Ascending aorta (tissue), 2 donors: ENCODE measurements around the gene SPATA2L. TPM values are rescaled to one million over a fixed set of nuclear protein-coding genes. Genes with fewer than 3 reads are reported as not detected.

Source experiments
- DNase-seq, 2 donors: peaks; one replicate each; pipeline ENCODE4 v3.0.0-alpha.2; 2019; ENCODE audit warnings: low spot score in 2 of 2
- H3K27ac ChIP-seq, 2 donors: fragments of 200-600 bp; sonication (generic); one replicate each; pipeline ENCODE4 v1.5.1; 2016 to 2017; ENCODE audit warnings: mild to moderate bottlenecking in 1 of 2
- H3K27me3 ChIP-seq: fragments of 200-600 bp; sonication (generic); one replicate; pipeline ENCODE4 v1.5.1; 2017
- H3K36me3 ChIP-seq, 2 donors: fragments of 200-600 bp; sonication (generic); one replicate each; pipeline ENCODE4 v1.5.1; 2016
- H3K4me1 ChIP-seq, 2 donors: fragments of 200-600 bp; sonication (generic); one replicate each; pipeline ENCODE4 v1.5.1; 2016 to 2017; ENCODE audit warnings: mild to moderate bottlenecking in 1 of 2
- H3K4me3 ChIP-seq, 2 donors: fragments of 200-600 bp; sonication (generic); one replicate each; pipeline ENCODE4 v1.5.1; 2016 to 2017; ENCODE audit warnings: mild to moderate bottlenecking in 1 of 2
- H3K9me3 ChIP-seq, 2 donors: fragments of 200-600 bp; sonication (generic); one replicate each; pipeline ENCODE4 v1.5.1; 2016
- intact Hi-C: fragments of 100-400 bp; cut with DNase I; formaldehyde crosslinking; loops from one replicate; pipeline ENCODE4 v1.15.1; 2023
- total RNA-seq: library from RNA; depleted of rRNA; stranded (reverse); fragments of >200 nt; gene quantifications from one replicate; pipeline ENCODE4 v1.1.0, GENCODE V29; 2016
- TF ChIP-seq, protein P1 (sequence below), 3 experiments: fragments of 200-600 bp in 2 of 3; fragments of 450-650 bp in 1 of 3; sonication (generic) in 2 of 3; IDR thresholded peaks; one replicate each; pipeline ENCODE4 v1.5.1; 2016 to 2019; ENCODE audit warnings: antibody characterized with exemption in 3 of 3, mild to moderate bottlenecking in 1 of 3, moderate library complexity in 1 of 3

Gene SPATA2L
- total RNA-seq, 1 donor from 2014 or later, result 34.7 TPM

DNA sequence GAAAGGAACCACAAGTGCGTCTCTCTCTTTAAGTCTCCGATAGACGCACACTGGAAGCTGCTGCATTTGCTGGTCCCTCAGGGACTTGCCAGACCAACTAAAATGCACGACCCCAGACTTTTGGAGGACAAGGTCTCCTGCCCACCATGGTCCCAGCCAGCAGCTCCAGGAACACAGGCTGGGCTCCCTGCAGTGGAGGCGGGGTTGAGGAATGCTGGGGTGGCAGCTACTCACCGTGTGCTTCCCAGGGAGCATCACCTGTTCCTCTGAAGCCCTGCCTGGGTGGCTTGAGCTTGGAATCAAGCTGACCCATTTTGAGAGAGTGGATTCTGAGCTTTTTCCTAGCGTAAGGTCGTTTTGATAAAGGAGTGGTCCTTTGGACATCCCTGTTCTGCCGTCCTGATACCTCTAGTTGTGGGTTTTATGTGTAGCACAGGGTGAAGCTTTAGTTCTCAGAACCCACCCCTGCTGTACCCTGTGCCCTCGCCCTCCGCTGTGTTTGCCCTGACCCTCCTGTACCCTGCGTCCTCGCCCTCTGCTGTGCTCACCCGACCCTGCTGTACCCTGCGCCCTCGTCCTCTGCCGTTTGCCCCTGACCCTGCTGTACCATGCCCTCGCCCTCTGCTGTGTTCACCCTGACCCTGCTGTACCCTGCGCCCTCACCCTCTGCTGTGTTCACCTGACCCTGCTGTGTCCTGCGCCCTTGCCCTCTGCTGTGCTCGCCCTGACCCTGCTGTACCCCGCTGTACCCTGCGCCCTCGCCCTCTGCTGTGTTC is 30.8 kb upstream of the SPATA2L start:
- intact Hi-C loops, result no loop called here
- H3K27ac ChIP-seq, result no peak overlapping the region
- H3K4me1 ChIP-seq, result no peaks in the 10 kb centered on the region
- H3K9me3 ChIP-seq, result no peaks in the 10 kb centered on the region
- H3K27me3 ChIP-seq, result no peaks in the 10 kb centered on the region
- no peak for DNase-seq
- no peak overlapping the region for H3K4me3 ChIP-seq
- peaks cover 69 to 87% of the 10 kb centered on the region in 2 donors for H3K36me3 ChIP-seq
- TF ChIP-seq, protein P1, sequence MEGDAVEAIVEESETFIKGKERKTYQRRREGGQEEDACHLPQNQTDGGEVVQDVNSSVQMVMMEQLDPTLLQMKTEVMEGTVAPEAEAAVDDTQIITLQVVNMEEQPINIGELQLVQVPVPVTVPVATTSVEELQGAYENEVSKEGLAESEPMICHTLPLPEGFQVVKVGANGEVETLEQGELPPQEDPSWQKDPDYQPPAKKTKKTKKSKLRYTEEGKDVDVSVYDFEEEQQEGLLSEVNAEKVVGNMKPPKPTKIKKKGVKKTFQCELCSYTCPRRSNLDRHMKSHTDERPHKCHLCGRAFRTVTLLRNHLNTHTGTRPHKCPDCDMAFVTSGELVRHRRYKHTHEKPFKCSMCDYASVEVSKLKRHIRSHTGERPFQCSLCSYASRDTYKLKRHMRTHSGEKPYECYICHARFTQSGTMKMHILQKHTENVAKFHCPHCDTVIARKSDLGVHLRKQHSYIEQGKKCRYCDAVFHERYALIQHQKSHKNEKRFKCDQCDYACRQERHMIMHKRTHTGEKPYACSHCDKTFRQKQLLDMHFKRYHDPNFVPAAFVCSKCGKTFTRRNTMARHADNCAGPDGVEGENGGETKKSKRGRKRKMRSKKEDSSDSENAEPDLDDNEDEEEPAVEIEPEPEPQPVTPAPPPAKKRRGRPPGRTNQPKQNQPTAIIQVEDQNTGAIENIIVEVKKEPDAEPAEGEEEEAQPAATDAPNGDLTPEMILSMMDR (IDR thresholded peaks at IDR 0.05), result no peak

DNA sequence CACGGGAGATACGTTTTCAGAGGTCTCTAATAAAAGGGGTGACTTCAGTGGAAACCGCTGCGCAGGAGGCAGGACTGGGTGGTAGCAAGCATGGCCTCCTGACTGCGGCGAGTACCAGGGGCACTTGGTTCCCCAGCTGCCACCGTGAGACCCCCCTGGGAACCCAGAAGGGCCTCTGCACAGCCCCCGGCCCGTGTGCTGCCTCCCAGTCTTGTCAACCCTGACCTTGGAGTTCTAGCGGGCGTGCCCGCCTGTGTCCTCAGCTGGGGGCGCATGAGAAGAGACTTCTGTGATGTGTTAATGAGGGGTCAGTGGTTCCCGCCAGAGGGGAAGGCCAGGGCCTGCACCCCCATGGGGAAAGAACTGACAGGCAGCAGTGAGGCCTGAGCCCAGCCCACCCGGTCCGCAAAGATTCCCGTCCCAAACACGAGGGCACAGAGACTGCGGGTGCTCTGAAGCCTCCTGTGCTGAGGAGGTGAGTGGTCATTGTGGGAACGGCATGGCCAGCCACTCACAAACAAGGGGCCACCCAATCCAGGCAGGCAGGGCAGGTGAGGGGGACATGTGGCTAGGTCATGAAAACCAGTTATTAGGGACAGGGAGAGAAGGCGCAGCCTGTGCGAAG is 29.2 kb upstream of the SPATA2L start:
- no peak for DNase-seq
- intact Hi-C loops, result no loop called here
- no peaks in the 10 kb centered on the region for H3K9me3 ChIP-seq
- TF ChIP-seq, protein P1 (IDR thresholded peaks at IDR 0.05), result no peak
- no peaks in the 10 kb centered on the region for H3K27me3 ChIP-seq
- H3K36me3 ChIP-seq, result peaks cover 67 to 95% of the 10 kb centered on the region in 2 donors
- H3K4me1 ChIP-seq, result no peaks in the 10 kb centered on the region
- H3K27ac ChIP-seq, result no peak overlapping the region
- no peak overlapping the region for H3K4me3 ChIP-seq

DNA sequence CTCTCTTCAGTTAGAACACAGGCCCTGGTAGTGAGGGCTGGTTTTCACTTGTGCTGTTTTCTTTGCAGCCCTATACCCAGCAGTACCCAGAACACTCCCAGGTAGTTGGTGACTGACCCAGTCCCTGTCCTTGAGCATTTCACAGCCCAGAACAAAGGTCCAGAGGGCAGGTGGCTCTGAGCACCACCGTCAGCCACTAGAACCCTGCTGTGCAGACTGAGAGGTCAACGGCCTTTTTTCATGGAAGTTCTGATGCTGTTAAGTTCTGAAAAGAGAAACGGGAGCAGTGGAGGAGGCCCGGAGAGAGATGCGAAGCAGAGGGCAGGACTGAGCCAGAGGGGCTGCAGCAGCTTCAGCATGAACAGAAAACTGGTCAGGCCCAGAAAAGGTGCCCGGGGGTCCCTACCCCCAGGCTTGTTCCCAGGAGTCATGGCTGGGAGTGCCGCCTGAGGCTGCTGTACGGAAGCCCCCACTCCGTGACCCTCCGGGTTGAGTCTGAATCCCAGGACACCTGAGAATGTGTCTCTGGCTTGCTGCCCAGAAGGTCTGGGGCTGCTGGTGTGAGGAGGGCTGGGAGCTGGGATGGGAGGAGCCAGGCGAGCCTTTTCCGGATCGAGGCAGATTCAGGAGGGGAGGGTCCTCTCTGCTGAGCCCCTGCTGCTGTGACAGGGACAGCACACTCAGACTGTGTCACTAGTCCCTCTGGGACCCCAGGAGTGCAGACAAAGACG is 28.5 kb upstream of the SPATA2L start:
- Histone ChIP-seq H3K36me3 (peaks cover 66 to 92% of the 10 kb centered on the region in 2 donors), H3K4me3 (no peak overlapping the region), H3K4me1 (no peaks in the 10 kb centered on the region), H3K27me3 (no peaks in the 10 kb centered on the region), H3K9me3 (no peaks in the 10 kb centered on the region), H3K27ac (no peak overlapping the region)
- DNase-seq, result no peak
- intact Hi-C loops, result no loop called here
- TF ChIP-seq, protein P1 (IDR thresholded peaks at IDR 0.05), result no peak

DNA sequence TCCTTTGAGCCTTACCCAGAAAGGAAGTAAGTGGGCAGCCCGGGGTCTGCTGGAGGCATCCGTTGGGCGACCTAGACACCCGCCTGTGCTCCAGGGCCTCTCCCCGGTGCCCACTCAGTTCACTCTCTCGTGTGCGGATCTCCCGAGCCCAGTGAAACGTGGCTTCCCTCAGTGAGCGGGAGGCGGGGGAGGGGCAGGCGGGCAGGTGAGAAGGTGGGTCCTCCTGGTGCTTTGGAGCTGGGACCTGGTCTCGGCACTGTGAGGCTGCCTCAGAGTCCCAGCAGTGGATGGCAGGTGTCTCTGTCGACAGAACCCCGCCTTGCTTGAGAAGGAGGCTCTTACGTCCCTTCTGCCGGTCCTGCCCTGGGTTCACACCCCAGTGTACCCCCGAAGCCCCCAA is 27.8 kb upstream of the SPATA2L start:
- Histone ChIP-seq H3K36me3 (peaks cover 64 to 90% of the 10 kb centered on the region in 2 donors), H3K9me3 (no peaks in the 10 kb centered on the region), H3K4me1 (no peaks in the 10 kb centered on the region), H3K27ac (no peak overlapping the region), H3K4me3 (no peak overlapping the region), H3K27me3 (no peaks in the 10 kb centered on the region)
- intact Hi-C loops, result no loop called here
- TF ChIP-seq, protein P1 (IDR thresholded peaks at IDR 0.05), result no peak
- no peak for DNase-seq

DNA sequence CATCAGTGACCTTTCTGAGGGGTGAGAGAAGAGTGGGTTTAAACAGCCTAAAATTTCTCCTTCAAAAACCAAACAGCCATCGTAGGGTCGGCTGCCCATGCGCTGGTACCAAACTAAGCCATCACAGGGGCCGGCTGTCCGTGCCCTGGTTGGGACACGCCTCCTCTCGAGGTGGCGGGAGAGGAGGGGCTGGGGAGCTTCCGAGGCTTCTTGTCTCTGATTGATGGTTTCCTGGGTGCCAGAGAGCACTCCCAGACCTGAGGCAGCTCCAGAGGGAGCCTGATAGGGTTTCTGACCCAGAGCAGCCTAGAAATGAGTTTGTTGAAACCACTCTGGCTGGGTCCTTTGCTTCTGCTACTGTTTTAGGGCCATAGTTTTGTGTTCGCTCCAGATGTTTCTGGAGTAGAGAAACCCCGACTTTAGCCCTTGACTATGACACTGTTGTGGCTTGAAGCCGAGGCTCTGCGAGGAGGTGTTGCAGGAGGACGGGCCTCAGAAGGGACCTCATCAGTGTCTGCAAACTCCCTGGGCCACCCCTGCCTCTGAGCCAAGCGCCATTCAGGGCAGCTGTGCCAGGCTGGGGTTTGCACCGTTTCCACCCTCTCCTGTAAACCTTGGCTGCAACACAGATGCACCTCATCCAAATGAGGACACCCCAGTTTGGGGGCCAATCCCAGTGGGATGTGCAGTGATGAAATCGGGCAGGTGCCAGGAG is 26.1 kb upstream of the SPATA2L start:
- Histone ChIP-seq H3K27ac (no peak overlapping the region), H3K36me3 (peaks cover 63 to 90% of the 10 kb centered on the region in 2 donors), H3K4me1 (peaks cover 7 to 9% of the 10 kb centered on the region in 2 donors), H3K4me3 (no peak overlapping the region), H3K27me3 (no peaks in the 10 kb centered on the region), H3K9me3 (no peaks in the 10 kb centered on the region)
- TF ChIP-seq, protein P1 (IDR thresholded peaks at IDR 0.05), result no peak
- intact Hi-C loops, result no loop called here
- DNase-seq, result no peak
